GM18520 (cell line): ENCODE data around the gene ZBTB7C.

Source experiments
- ATAC-seq: cut with Tn5 transposase; IDR thresholded peaks from one replicate; pipeline ENCODE4 v1.9.1; 2021; ENCODE audit not compliant: unreplicated experiment

Gene ZBTB7C

GRCh38 chr18:48051945-48052840 is 357.0 kb downstream of the ZBTB7C start:
- ATAC-seq, result no peak

- no peak for ATAC-seq
Observed at GRCh38 chr18:48050176-48050575, 359.0 kb downstream of the ZBTB7C start.

- ATAC-seq, result no peak
Observed at GRCh38 chr18:48049757-48050156, 359.4 kb downstream of the ZBTB7C start.

- ATAC-seq, result no peak
Observed at GRCh38 chr18:48048251-48048650, 360.9 kb downstream of the ZBTB7C start.

- ATAC-seq, result no peak
Observed at GRCh38 chr18:48046843-48047242, 362.3 kb downstream of the ZBTB7C start.

- ATAC-seq, result no peak
Observed at GRCh38 chr18:48045744-48046143, 363.4 kb downstream of the ZBTB7C start.

- ATAC-seq, result no peak
Observed at GRCh38 chr18:48044944-48045343, 364.2 kb downstream of the ZBTB7C start.

GRCh38 chr18:48043166-48043565 is 366.0 kb downstream of the ZBTB7C start:
- ATAC-seq, result no peak

- ATAC-seq, result no peak
Observed at GRCh38 chr18:48042431-48042830, 366.8 kb downstream of the ZBTB7C start.

GRCh38 chr18:48040457-48041110 is 368.6 kb downstream of the ZBTB7C start:
- no peak for ATAC-seq

GRCh38 chr18:48039769-48040215 is 369.4 kb downstream of the ZBTB7C start:
- no peak for ATAC-seq

- no peak for ATAC-seq
Observed at GRCh38 chr18:48038636-48039035, 370.5 kb downstream of the ZBTB7C start.

- no peak for ATAC-seq
Observed at GRCh38 chr18:48037481-48038271, 371.5 kb downstream of the ZBTB7C start.

GRCh38 chr18:48036641-48037421 is 372.4 kb downstream of the ZBTB7C start:
- no peak for ATAC-seq

- no peak for ATAC-seq
Observed at GRCh38 chr18:48036226-48036625, 373.0 kb downstream of the ZBTB7C start.

GRCh38 chr18:48035556-48035860 is 373.7 kb downstream of the ZBTB7C start:
- no peak for ATAC-seq

GRCh38 chr18:48034651-48035555 is 374.3 kb downstream of the ZBTB7C start:
- no peak for ATAC-seq

- no peak for ATAC-seq
Observed at GRCh38 chr18:48033790-48034650, 375.2 kb downstream of the ZBTB7C start.
